GM10248 (cell line): ENCODE data around the gene LUZP2.

Experiments used
- CTCF ChIA-PET: fragments of 300-600 bp; sonication (Branson Sonifier 250); formaldehyde crosslinking; extraction: SDS; loops from one replicate; lab custom pipeline; 2021; ENCODE audit warnings: antibody characterized with exemption; lab: Yijun Ruan, JAX
- POLR2A ChIA-PET: fragments of 350-650 bp; sonication (Branson Sonifier 250); formaldehyde crosslinking; extraction: SDS; loops from one replicate; lab custom pipeline; 2020; ENCODE audit warnings: antibody characterized with exemption; lab: Yijun Ruan, JAX
- DNase-seq: peaks from one replicate; pipeline ENCODE4 v3.0.0; 2012; ENCODE audit errors: extremely low spot score
- TF ChIP-seq, protein P1 (sequence below): IDR thresholded peaks from 2 replicates; pipeline ENCODE4 v1.5.1; 2012; ENCODE audit warnings: mild to moderate bottlenecking, low read depth; ENCODE audit errors: extremely low read depth, missing control alignments, control extremely low read depth

The LUZP2 gene

DNA sequence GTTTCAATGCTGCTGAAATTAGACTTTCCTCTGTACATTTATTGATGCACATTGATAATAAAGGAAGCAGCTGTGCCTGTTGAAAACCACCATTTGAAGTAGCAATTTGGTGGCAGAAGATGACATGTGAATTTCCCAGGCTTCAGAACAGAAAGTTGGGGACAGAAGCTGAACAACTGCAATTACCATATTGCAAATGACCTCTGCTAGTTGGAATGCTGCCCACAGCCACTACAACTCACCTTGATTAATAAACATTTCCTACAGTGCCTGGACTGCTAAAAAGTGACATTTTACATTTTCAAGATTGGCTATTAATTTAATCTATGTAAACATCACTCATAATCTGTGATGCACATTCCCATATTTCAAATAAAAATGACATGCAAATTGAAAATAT, 208.6 kb downstream of the LUZP2 start:
- TF ChIP-seq, protein P1, sequence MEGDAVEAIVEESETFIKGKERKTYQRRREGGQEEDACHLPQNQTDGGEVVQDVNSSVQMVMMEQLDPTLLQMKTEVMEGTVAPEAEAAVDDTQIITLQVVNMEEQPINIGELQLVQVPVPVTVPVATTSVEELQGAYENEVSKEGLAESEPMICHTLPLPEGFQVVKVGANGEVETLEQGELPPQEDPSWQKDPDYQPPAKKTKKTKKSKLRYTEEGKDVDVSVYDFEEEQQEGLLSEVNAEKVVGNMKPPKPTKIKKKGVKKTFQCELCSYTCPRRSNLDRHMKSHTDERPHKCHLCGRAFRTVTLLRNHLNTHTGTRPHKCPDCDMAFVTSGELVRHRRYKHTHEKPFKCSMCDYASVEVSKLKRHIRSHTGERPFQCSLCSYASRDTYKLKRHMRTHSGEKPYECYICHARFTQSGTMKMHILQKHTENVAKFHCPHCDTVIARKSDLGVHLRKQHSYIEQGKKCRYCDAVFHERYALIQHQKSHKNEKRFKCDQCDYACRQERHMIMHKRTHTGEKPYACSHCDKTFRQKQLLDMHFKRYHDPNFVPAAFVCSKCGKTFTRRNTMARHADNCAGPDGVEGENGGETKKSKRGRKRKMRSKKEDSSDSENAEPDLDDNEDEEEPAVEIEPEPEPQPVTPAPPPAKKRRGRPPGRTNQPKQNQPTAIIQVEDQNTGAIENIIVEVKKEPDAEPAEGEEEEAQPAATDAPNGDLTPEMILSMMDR = no peak
- no peak for DNase-seq
- POLR2A ChIA-PET = no interaction called here
- CTCF ChIA-PET = no interaction called here

GRCh38 chr11:24708616-24709015, 211.8 kb downstream of the LUZP2 start:
- ChIA-PET POLR2A (no interaction called here), CTCF (no interaction called here)
- TF ChIP-seq, protein P1 = no peak
- DNase-seq = no peak

GRCh38 chr11:24709928-24710565, 213.2 kb downstream of the LUZP2 start:
- no peak for DNase-seq
- TF ChIP-seq, protein P1 = no peak
- POLR2A ChIA-PET = no interaction called here
- CTCF ChIA-PET = no interaction called here

DNA sequence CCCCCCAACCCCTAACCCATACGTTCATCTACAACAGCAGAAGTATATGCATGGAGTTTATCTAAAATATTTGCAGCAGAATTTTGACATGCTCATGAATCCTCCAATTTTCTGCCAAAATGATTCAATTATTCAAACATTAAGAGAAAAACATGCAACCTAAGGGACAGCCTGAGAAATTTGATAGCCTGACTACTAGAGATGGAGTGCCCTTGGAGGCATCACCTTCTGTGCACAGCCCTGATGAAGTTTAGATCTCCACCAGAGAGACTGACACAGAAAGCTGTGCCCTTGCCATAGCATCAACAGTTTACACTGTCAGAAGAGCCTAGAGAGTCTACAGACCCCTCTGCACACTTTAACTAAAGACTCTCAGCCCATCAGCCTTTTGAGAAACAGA, 217.7 kb downstream of the LUZP2 start:
- POLR2A ChIA-PET = no interaction called here
- CTCF ChIA-PET = no interaction called here
- DNase-seq = no peak
- TF ChIP-seq, protein P1 = no peak

DNA sequence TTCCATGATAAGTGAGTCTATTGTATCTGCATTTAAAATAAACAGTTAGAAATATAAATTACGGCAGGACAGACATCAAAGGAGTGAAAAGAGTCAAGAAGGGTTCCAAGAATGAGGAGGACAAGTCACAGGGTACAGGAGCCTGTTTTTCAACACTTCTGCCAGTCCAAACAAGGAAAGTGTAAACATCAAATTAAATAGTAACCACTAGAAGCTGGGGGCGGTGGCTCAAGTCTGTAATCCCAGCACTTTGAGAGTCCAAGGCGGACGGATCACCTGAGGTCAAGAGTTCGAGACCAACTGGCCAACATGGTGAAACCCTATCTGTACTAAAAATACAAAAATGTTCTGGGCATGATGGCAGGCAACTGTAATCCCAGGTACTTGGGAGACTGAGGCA, 219.6 kb downstream of the LUZP2 start:
- CTCF ChIA-PET = no interaction called here
- no peak for DNase-seq
- TF ChIP-seq, protein P1 = no peak
- POLR2A ChIA-PET = no interaction called here

DNA sequence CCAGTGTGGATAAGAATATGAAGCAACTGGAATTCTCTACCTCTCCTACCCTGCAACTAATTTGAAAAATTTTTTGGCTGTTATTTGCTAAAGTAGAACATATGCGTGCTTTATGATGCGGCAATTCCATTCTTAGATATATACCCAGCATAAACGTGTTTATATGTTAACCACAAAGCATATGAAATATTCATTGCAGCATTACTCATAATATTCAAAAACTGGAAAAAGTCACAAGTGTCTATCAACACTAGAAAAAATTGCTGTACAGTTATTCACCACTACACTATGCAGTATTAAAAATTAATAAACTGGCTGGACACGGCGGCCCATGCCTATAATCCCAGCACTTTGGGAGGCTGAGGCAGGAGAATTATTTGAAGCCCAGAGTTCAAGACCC, 226.4 kb downstream of the LUZP2 start:
- TF ChIP-seq, protein P1 = no peak
- POLR2A ChIA-PET = no interaction called here
- CTCF ChIA-PET = no interaction called here
- no peak for DNase-seq
